AG04449 (cell line): ENCODE data around the gene CYP4F22.

Experiments
- CTCF ChIA-PET: fragments of 350-600 bp; formaldehyde crosslinking; extraction: SDS; loops from one replicate; lab custom pipeline; 2021; ENCODE audit warnings: antibody characterized with exemption; lab: Yijun Ruan, JAX
- POLR2A ChIA-PET: fragments of 400-600, 350-600 bp; formaldehyde crosslinking; extraction: SDS; loops from one replicate; lab custom pipeline; 2020; ENCODE audit warnings: antibody characterized with exemption, inconsistent platforms; lab: Yijun Ruan, JAX
- DNase-seq: peaks from one replicate; pipeline ENCODE4 v3.0.0-alpha.2; 2010; ENCODE audit warnings: low read depth, low spot score
- H3K4me3 ChIP-seq: 2 replicates; pipeline ENCODE4 v1.5.1; 2011; ENCODE audit warnings: low read depth, mild to moderate bottlenecking, control low read depth, low read length
- CTCF ChIP-seq: IDR thresholded peaks from one replicate; pipeline ENCODE4 v1.5.1; 2011; ENCODE audit warnings: mild to moderate bottlenecking, moderate library complexity, low read length, control low read depth, inconsistent platforms; ENCODE audit not compliant: insufficient read depth; ENCODE audit errors: missing control alignments

Gene CYP4F22

DNA sequence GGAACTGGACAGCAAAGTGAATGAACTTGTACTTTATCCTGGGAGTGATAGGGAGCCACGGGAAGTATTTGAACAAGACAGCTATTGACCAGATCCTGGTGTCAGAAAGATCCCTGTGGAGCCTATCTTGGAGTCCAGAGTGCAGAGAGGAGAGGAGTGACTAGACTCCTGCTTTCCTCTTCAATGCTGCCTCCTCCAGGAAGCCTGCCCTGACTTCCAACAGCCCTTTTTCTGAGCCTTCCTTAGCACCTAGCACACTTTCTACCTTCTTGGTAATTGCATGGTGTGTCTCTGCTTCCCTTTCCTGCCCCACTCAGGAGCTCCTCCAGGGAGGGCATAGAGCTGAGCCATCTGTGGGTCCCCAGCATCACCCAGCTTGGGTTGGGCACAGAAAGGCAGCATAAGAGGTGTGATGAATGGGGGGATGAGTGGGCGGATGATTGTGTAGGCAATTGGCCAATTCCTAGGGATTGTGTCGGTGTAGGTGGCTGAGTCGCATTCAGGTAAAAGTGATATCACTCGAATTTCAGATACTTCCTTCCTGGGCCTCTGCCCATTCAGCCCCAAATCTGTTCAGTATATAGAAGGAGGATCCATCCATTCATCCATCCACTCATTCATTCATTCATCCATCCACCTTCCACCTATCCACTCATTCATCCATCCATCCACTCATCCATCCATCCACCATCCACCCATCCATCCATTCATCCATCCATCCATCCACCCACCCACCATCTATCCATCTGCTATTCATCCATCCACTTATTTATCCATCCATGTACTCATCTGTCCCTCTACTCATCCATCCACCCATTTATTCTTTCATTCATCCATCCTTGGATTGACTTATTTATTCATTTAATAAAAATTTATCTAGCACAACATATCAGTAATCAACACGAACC, 26.9 kb downstream of the CYP4F22 start:
- H3K4me3 ChIP-seq: no peak overlapping the region
- DNase-seq: no peak
- CTCF ChIA-PET: no interaction called here
- no peak for TF ChIP-seq CTCF
- POLR2A ChIA-PET: no interaction called here

DNA sequence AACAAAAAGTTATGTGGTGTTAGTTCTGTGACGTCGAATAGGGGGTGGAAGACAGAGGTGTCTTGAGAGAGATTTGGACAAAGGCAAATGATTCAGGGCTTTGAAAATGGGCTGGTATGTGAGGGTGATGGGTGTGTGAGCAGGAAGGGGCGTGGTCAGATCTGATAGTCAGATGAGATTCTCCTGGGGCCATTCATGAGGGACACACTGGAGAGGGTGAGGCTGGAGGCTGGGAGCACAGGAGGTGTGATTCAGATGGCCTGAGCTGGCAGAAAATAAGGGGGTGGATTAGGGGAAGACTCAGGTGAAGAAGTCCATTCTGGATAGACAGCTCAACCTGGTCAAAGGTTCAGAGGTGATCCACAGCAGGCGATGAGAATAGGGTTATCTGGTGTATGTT, 28.0 kb downstream of the CYP4F22 start:
- no peak for TF ChIP-seq CTCF
- no peak for DNase-seq
- POLR2A ChIA-PET: no interaction called here
- CTCF ChIA-PET: no interaction called here
- no peak overlapping the region for H3K4me3 ChIP-seq

DNA sequence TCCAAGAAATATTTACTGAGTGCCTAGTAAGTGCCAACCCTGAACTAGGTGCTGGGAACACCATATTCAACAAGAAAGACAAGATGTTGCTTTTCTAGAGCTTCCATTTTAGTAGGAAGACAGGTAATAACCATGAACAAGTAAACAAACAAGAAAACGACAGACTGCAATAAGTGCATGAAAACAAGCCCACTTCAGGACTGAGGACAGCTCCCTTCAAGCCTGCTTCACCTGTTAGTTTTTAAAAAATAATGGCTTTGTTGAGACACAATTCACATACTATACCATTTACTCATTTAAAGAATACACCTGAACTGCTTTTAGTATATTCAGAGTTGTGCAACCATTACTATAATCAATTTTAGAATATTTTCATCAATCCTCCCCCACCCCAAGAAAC, 30.4 kb downstream of the CYP4F22 start:
- DNase-seq: no peak

DNA sequence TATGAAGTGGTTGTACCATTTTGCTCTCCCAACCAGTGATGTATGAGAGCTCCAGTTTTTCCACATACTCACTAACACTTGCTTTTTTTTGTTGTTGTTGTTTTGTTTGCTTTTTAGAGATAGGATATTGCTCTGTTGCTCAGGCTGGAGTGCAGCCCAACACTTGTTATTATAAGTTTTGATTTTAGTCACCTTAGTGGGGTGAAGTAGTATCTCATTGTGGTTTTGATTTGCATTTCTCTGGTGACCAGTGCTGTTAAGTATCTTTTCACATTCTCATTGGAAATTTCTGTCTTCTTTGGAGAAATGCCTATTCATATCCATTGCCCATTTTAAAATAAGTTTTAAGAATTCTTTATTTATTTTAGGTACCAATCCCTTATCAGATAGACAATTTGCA, 31.3 kb downstream of the CYP4F22 start:
- no peak overlapping the region for H3K4me3 ChIP-seq
- ChIA-PET POLR2A (no interaction called here), CTCF (no interaction called here)
- TF ChIP-seq CTCF: no peak
- DNase-seq: no peak

More for the DNA sequence above, 30.4 kb downstream of the CYP4F22 start:
- no peak overlapping the region for H3K4me3 ChIP-seq
- CTCF ChIA-PET: interaction anchor here (1.0 kb wide), 1 partner anchor 385 kb away, joined by 4 read pairs; no protein-coding TSS in a partner anchor
- TF ChIP-seq CTCF: no peak
- POLR2A ChIA-PET: no interaction called here

DNA sequence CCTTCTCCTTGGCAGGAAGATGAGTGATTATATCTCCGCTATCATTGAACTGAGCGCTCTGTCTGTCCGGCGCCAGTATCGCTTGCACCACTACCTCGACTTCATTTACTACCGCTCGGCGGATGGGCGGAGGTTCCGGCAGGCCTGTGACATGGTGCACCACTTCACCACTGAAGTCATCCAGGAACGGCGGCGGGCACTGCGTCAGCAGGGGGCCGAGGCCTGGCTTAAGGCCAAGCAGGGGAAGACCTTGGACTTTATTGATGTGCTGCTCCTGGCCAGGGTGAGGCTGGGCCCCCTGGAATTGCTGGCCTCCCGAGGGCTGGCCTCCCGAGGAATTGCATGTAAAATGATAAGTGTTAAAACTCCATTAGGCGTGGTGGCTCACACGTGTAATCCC, 32.1 kb downstream of the CYP4F22 start:
- no peak for DNase-seq

More for the DNA sequence above, 32.1 kb downstream of the CYP4F22 start:
- no peak overlapping the region for H3K4me3 ChIP-seq
- TF ChIP-seq CTCF: no peak
- ChIA-PET CTCF (no interaction called here), POLR2A (no interaction called here)
